LNCAP (cell line): ENCODE results near the gene HOXA3.

Source experiments
- TF ChIP-seq, protein P1 (sequence below): fragments of 450-650 bp; IDR thresholded peaks from 2 replicates; pipeline ENCODE4 v1.5.1; 2017; ENCODE audit warnings: mild to moderate bottlenecking

HOXA3 gene

DNA sequence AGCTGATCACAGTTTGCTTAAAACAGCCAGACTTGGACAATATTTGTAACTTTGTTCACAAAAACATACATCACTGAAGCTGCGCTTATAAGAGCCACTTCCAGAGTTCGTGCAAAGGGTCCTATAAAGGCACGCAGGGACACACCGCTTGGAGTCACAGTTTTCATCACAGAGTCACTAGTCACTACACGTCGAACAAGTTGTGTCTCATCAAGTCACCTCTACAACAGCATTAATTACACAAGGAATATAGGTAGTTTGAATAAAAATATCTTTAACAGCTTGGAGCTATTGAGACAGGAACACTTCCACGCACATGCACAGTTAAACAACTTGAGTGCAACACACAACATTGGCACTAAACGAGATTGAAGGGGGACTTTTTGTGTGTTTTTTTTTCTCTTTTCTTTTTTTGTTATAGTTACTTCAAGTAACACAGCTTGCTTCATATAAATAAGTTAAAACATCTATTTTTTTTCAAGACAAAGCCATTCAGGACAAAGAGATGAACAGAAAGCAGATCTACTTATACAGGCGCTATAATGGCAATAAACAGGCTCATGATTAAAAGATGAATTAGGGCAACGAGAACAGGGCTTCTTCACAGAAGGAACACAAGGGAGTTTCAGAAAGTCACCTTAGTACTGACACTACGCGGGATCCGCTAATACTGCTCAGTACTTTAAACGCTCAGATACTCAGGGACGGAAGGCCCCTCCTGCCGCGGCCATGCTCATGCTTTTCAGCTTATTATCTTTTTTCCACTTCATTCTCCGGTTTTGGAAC, 11.1 kb downstream of the HOXA3 start:
- TF ChIP-seq, protein P1, sequence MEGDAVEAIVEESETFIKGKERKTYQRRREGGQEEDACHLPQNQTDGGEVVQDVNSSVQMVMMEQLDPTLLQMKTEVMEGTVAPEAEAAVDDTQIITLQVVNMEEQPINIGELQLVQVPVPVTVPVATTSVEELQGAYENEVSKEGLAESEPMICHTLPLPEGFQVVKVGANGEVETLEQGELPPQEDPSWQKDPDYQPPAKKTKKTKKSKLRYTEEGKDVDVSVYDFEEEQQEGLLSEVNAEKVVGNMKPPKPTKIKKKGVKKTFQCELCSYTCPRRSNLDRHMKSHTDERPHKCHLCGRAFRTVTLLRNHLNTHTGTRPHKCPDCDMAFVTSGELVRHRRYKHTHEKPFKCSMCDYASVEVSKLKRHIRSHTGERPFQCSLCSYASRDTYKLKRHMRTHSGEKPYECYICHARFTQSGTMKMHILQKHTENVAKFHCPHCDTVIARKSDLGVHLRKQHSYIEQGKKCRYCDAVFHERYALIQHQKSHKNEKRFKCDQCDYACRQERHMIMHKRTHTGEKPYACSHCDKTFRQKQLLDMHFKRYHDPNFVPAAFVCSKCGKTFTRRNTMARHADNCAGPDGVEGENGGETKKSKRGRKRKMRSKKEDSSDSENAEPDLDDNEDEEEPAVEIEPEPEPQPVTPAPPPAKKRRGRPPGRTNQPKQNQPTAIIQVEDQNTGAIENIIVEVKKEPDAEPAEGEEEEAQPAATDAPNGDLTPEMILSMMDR: no peak

DNA sequence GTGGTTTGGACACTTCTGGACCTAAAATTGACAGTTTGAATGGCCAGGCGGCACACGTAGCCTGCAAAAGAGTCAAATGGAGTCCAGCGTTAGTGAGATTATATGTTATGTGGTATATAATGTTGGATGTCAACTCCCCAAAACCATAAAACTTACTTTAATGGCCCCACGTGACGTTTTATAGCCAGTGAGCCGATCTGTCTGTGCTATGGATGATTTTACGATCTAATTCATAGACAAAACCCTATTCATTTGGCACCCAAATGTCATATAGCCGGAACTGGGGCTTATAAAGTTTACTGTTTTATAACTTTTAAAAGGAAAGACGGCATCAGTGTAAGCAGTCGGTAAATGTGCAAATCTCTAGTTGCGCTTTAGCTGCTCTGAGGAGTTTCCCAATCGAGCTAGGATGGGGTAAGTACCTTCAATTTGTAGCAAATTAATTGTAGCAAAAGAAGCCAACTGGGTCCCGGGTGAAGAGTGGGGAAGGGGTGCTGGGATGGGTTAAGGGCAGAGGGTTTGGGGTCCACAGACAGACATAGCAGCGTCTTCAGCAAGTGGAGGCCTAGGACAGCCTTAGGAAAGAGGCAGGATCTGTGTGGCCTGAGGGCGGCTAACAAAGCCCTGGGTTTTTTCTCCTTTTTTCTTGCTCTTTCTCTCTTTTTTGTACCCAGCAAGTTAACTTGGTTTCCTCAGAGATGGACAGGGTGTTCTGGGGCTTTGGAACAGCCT, 12.1 kb downstream of the HOXA3 start:
- TF ChIP-seq, protein P1: no peak

DNA sequence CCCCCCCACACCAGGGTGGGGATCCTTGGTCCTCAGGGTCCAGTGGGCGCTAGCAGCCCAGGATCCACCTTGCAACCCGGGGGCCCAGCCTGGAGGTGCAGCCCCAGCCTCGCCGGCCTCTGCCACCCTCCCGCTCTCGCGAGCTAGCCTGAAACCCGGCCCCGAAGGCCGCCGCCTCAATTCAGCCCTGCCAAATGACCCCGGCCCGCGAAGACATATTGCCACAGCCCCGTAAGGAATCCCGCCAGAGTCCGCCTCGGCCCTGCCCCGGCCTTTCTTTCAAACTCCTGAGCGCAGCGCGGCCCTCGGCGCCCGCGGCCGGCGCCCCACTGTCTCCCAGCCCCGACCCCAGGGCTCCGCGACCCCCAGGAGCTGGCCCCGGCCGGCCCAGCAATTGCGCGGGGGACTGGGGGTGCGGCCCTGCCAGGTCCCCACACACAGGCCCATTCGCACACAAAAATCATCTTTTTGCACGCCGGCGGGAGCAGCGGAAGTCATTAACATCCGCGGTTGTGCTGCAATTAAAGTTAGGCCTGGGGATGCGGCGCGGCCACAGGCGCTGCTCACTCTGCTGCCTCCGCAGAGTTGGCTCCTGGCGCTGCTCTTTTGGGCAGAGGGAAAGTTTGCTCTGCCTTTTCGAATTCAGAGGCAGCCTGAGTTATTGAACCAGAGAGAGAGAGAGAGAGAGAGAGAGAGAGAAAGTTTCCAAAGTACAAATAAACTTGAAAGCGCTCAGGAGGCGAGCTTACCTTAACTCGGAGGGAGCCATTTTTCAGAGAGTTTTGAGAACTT, 12.9 kb downstream of the HOXA3 start:
- TF ChIP-seq, protein P1: no peak

DNA sequence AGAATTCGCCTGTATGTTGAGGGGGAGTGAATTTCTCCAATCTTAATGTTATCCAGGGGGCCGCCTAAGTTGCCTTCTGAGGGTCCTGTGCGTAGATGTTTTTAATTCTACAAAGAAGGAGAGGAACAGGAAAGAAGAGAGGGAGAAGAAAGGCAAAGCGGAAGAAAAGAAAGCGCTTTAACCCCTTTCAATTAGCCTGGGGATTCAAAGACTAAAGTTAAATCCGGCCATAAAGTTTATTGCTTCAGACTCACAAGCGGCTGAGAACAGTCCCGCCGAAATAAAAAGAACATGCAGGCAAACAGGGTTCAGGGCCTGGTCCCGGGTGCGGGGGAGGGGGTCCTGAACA, 13.4 kb downstream of the HOXA3 start:
- TF ChIP-seq, protein P1: no peak

DNA sequence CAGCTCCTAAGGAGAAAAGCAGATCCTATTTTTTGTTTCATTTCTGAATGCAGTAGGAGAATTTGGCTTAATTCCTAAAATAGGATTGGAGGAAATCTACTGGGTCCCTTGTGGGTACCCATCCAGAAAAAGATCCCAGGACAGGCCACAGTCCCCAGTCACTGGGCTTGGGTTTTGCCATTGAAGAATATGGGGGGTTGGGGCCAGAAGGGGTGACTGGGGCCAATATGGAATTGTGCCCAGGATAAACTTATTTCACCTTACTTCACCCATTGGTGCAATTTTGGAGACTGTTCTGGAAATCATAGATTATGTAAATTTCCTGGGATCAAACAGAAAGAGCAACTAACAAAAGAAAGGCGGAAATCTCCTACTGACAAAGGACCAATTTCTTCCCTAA, 13.9 kb downstream of the HOXA3 start:
- TF ChIP-seq, protein P1: no peak

DNA sequence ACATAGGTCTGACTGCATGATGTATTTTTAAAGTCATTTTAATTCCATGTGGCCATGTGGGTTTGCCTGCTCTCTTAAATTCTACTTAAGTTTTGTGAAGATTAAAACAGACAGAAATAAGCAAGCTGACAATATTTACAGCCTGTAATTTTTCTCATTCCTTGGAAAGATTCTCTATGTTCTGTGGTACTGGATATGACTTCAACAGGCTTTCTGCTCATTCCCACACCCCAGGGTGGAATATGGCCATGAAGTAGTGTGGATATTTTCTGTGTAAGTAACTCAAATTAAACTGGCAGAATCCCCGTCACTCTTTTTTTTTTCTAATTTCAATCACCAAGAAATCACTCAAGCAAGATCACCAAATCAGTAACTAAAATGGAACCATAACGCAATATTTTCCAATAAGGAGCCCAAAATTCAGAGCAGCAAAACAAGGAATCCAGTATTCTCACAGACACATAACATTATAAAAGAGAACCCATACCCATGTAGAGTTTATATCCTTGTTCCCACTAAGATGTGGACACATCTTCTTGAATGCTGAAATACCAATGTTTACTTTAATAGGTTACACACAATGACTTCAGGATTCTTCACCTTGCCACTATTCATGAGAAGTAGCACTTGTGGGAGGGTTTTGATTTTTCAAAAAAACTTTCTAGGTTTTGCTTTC, 14.6 kb downstream of the HOXA3 start:
- TF ChIP-seq, protein P1: no peak

DNA sequence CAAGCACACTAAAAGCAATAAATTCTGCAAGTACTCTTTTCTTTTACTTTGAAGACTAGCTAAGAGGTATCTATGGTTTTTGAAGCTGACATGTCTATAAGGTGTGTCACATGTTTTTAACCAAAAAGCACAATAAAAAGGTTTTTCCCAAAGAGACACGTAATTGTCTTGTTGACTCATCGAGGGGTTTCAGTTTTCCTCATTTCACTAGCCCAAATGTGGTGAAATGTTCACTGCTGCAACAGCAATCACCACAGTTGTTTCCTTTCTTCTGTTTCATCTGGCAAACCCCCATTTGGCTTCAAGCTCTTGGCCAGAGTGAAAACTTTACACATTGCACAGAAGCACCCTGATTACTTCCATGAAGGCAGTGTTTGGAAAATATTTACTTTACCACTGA, 18.0 kb downstream of the HOXA3 start:
- TF ChIP-seq, protein P1: no peak
